ENCODE measurements around the gene RSRC1. TPM values are rescaled to one million over a fixed set of nuclear protein-coding genes. Genes with fewer than 3 reads are reported as not detected.

Gene RSRC1
- total and polyA plus RNA-seq, 2 of the 13 experiments (the other 11 are each of a cell fraction or from before 2014, with no cell fraction given), result 4.9 to 63.0 TPM

- peak; percentile 80 for TF ChIP-seq UBTF (CRISPR knock-in tag; IDR thresholded peaks at IDR 0.05)
- TF ChIP-seq ARNT2 (CRISPR knock-in tag; IDR thresholded peaks at IDR 0.05; ENCODE audit: low read depth), result peak; percentile 94
- peak; percentile 85; the same call in 1 of the 2 replicates for TF ChIP-seq ZBTB42 (CRISPR knock-in tag; IDR thresholded peaks at IDR 0.05)
- TF ChIP-seq ARID2 (CRISPR knock-in tag; IDR thresholded peaks at IDR 0.05; ENCODE audit: borderline replicate concordance), result peak; percentile 84; the same call in 1 of the 2 replicates
- TF ChIP-seq PRDM10 (CRISPR knock-in tag; IDR thresholded peaks at IDR 0.05; ENCODE audit: low read depth), result no peak
- TF ChIP-seq SALL2 (CRISPR knock-in tag; IDR thresholded peaks at IDR 0.05), result peak; percentile 93
- TF ChIP-seq ZNF235 (CRISPR knock-in tag; IDR thresholded peaks at IDR 0.05; ENCODE audit: borderline replicate concordance), result peak; percentile 76; the same call in 1 of the 2 replicates
- peak; percentile 77 for TF ChIP-seq FOXO1 (CRISPR knock-in tag; IDR thresholded peaks at IDR 0.05)
- peak; percentile 95 for TF ChIP-seq KMT2B (CRISPR knock-in tag; IDR thresholded peaks at IDR 0.05)
- peak; percentile 91 for TF ChIP-seq NKX3-1 (CRISPR knock-in tag; IDR thresholded peaks at IDR 0.05)
- 0 out of 2 replicates have a peak, but pooled peaks have one; percentile 49 for TF ChIP-seq ZNF543 (CRISPR knock-in tag; IDR thresholded peaks at IDR 0.05)
- TF ChIP-seq NR2F6 (IDR thresholded peaks at IDR 0.05), result no peak
- TF ChIP-seq NR2F6 (CRISPR knock-in tag; IDR thresholded peaks at IDR 0.05), result 0 out of 2 replicates have a peak, but pooled peaks have one; percentile 39
- TF ChIP-seq NR0B2 (CRISPR knock-in tag; IDR thresholded peaks at IDR 0.05), result peak; percentile 81
- TF ChIP-seq TAF1 (CRISPR knock-in tag; IDR thresholded peaks at IDR 0.05), result peak; percentile 77
- 0 out of 2 replicates have a peak, but pooled peaks have one; percentile 53 for TF ChIP-seq PBX3 (CRISPR knock-in tag; IDR thresholded peaks at IDR 0.05; ENCODE audit: borderline replicate concordance)
- TF ChIP-seq ZBTB7B (CRISPR knock-in tag; IDR thresholded peaks at IDR 0.05), result peak; percentile 75; the same call in 1 of the 2 replicates
- no peak for TF ChIP-seq NFIC (IDR thresholded peaks at IDR 0.05; ENCODE audit: low read length)
- no peak for TF ChIP-seq ZNF432 (CRISPR knock-in tag; IDR thresholded peaks at IDR 0.05; ENCODE audit: borderline replicate concordance)
- TF ChIP-seq DMAP1 (CRISPR knock-in tag; IDR thresholded peaks at IDR 0.05), result peak; percentile 90
- TF ChIP-seq, protein P1, sequence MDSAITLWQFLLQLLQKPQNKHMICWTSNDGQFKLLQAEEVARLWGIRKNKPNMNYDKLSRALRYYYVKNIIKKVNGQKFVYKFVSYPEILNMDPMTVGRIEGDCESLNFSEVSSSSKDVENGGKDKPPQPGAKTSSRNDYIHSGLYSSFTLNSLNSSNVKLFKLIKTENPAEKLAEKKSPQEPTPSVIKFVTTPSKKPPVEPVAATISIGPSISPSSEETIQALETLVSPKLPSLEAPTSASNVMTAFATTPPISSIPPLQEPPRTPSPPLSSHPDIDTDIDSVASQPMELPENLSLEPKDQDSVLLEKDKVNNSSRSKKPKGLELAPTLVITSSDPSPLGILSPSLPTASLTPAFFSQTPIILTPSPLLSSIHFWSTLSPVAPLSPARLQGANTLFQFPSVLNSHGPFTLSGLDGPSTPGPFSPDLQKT (CRISPR knock-in tag; IDR thresholded peaks at IDR 0.05; ENCODE audit: borderline replicate concordance), result peak; percentile 14; the same call in 1 of the 2 replicates
- peak; percentile 86 for TF ChIP-seq RFXAP (CRISPR knock-in tag; IDR thresholded peaks at IDR 0.05; ENCODE audit: borderline replicate concordance)
Observed at GRCh38 chr3:158097593-158098308, 12.1 kb upstream of the RSRC1 start (continued).

Measured in HepG2 (cell line).